ENCODE data around the gene FNIP1.
A peak's percentile ranks its signal among the peaks of the same experiment; 100 is the strongest.

DNA sequence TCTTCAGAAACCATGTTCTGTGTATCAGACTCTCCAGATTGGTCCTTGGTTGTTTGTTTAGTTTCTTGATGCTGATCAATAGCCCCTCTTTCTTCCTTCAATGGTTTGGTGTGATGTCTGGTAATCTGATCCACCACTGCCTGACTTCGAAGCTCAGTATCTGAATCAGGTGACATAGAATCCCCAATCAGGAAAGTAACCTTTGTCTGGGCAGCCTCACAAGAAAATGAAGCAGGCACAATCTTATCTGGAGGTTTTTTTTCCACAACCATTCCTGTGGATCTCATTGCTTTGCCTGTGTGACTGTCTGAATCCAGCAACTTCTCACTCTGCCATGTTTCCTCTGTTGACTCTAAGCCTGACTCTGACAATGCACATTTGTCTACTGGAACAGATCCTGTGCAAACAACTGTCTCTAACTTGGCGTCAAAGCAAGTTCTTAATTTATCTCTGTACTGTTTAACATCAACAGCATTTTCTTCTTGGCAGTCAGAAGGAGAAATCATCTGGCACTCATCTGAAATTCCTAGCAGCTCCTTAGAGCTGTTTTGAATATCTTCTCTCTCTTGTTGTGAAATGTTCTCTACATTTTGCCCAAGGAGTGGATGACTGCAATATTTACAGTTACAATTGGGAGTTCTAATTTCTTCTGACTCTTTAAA lies 124.7 kb downstream of the FNIP1 start:
- TF ChIP-seq CTCF (IDR thresholded peaks at IDR 0.05): no peak
- no peak for TF ChIP-seq POLR2A (IDR thresholded peaks at IDR 0.05)
- TF ChIP-seq POLR2AphosphoS5 (IDR thresholded peaks at IDR 0.05): peak; percentile 95
